Gastrocnemius medialis (tissue), 4 donors: Measurements from ENCODE around the gene NRG3.

Experiments used
- POLR2A ChIP-seq, 2 donors: fragments of 450-650 bp; IDR thresholded peaks; one replicate each; pipeline ENCODE4 v1.6.1; 2017; ENCODE audit warnings: antibody characterized with exemption in 2 of 2, mild to moderate bottlenecking in 2 of 2, moderate library complexity in 2 of 2
- TF ChIP-seq, protein P1 (sequence below), 5 experiments: fragments of 450-650 bp in 3 of 5; fragments of 200-600 bp in 2 of 5; sonication (generic) in 2 of 5; IDR thresholded peaks in 4 of 5; conservative IDR thresholded peaks in 1 of 5; 1 replicate in 4 of 5; 2 replicates in 1 of 5; pipeline ENCODE4 v1.5.1; 2016 to 2019; ENCODE audit warnings: antibody characterized with exemption in 5 of 5, mild to moderate bottlenecking in 3 of 5, moderate library complexity in 3 of 5

- TF ChIP-seq, protein P1, sequence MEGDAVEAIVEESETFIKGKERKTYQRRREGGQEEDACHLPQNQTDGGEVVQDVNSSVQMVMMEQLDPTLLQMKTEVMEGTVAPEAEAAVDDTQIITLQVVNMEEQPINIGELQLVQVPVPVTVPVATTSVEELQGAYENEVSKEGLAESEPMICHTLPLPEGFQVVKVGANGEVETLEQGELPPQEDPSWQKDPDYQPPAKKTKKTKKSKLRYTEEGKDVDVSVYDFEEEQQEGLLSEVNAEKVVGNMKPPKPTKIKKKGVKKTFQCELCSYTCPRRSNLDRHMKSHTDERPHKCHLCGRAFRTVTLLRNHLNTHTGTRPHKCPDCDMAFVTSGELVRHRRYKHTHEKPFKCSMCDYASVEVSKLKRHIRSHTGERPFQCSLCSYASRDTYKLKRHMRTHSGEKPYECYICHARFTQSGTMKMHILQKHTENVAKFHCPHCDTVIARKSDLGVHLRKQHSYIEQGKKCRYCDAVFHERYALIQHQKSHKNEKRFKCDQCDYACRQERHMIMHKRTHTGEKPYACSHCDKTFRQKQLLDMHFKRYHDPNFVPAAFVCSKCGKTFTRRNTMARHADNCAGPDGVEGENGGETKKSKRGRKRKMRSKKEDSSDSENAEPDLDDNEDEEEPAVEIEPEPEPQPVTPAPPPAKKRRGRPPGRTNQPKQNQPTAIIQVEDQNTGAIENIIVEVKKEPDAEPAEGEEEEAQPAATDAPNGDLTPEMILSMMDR (IDR thresholded peaks at IDR 0.05 in 4 of 5, conservative IDR thresholded peaks at IDR 0.05 in 1 of 5): no peak
- no peak for TF ChIP-seq POLR2A (IDR thresholded peaks at IDR 0.05)
These were observed 209.9 kb downstream of the NRG3 start for GRCh38 chr10:82084904-82085303.
